ENCODE measurements around the gene NFATC4.

DNA sequence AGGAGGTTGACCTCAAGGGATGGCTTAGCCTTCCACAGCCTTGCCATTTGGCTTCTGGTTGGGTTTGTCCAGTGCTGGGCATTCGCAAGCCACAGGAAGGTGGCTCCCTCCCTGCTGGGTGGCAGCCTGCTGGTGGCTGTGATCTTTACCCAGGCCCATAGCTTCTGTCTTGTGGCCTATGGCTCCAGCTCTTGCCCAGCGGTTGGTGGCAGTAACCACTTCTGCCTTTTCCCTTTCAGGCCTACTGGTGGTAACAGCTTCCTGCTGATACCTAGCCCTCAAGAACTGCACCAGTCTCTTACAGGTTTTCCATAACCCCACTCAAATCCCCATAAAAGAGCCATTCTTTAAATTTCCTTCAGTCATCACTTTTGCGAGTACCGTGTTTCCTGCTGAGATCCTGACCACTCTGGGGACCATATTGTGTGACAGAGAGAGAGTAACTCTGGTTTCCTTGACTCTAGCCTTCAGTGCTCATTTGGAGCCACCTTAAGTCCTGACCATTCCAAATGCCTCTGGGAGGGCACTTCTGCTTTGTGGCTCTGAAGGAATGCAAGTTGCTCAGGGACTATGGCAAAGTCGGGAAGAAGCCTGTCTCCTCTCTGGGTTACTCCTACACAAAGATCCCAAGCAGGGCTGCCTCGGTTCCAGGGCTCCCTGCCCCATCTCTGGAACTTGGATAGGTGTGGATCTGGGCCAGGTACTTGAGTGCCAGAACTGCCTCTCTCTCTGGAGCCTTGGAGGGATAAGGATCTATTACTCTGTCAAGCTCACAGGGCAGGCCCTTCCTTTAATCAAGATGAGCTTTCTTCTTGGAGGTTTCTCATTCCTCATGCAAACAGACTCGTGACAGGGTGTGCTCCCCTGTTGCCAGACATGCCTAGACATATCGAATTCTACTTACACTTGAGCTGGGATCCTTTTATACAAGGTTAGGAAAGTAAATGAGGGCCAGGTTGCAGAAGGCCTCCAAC is 27.9 kb downstream of the NFATC4 start:
- TF ChIP-seq, protein P1, sequence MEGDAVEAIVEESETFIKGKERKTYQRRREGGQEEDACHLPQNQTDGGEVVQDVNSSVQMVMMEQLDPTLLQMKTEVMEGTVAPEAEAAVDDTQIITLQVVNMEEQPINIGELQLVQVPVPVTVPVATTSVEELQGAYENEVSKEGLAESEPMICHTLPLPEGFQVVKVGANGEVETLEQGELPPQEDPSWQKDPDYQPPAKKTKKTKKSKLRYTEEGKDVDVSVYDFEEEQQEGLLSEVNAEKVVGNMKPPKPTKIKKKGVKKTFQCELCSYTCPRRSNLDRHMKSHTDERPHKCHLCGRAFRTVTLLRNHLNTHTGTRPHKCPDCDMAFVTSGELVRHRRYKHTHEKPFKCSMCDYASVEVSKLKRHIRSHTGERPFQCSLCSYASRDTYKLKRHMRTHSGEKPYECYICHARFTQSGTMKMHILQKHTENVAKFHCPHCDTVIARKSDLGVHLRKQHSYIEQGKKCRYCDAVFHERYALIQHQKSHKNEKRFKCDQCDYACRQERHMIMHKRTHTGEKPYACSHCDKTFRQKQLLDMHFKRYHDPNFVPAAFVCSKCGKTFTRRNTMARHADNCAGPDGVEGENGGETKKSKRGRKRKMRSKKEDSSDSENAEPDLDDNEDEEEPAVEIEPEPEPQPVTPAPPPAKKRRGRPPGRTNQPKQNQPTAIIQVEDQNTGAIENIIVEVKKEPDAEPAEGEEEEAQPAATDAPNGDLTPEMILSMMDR (IDR thresholded peaks at IDR 0.05; ENCODE audit: poor library complexity, severe bottlenecking), result no peak
- TF ChIP-seq, protein P2, sequence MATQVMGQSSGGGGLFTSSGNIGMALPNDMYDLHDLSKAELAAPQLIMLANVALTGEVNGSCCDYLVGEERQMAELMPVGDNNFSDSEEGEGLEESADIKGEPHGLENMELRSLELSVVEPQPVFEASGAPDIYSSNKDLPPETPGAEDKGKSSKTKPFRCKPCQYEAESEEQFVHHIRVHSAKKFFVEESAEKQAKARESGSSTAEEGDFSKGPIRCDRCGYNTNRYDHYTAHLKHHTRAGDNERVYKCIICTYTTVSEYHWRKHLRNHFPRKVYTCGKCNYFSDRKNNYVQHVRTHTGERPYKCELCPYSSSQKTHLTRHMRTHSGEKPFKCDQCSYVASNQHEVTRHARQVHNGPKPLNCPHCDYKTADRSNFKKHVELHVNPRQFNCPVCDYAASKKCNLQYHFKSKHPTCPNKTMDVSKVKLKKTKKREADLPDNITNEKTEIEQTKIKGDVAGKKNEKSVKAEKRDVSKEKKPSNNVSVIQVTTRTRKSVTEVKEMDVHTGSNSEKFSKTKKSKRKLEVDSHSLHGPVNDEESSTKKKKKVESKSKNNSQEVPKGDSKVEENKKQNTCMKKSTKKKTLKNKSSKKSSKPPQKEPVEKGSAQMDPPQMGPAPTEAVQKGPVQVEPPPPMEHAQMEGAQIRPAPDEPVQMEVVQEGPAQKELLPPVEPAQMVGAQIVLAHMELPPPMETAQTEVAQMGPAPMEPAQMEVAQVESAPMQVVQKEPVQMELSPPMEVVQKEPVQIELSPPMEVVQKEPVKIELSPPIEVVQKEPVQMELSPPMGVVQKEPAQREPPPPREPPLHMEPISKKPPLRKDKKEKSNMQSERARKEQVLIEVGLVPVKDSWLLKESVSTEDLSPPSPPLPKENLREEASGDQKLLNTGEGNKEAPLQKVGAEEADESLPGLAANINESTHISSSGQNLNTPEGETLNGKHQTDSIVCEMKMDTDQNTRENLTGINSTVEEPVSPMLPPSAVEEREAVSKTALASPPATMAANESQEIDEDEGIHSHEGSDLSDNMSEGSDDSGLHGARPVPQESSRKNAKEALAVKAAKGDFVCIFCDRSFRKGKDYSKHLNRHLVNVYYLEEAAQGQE (IDR thresholded peaks at IDR 0.05; ENCODE audit: borderline replicate concordance), result no peak
- TF ChIP-seq MXI1 (conservative IDR thresholded peaks at IDR 0.05; ENCODE audit: poor library complexity, severe bottlenecking) (no peak), POLR2AphosphoS5 (IDR thresholded peaks at IDR 0.05) (no peak), RAD21 (conservative IDR thresholded peaks at IDR 0.05) (no peak), SMC3 (conservative IDR thresholded peaks at IDR 0.05; ENCODE audit: poor library complexity) (no peak)

All from neural cell (in vitro differentiated cells).